Umbilical cord (tissue), 2 donors: Measurements from ENCODE around the gene MTG2. TPM values are rescaled to one million over a fixed set of nuclear protein-coding genes. Genes with fewer than 3 reads are reported as not detected.

Experiments used
- DNase-seq: peaks from one replicate; pipeline ENCODE4 v3.0.0-alpha.2; 2015; ENCODE audit warnings: low spot score
- total RNA-seq: library from RNA; depleted of rRNA; stranded (reverse); fragments of >200 nt; gene quantifications from one replicate; pipeline ENCODE4 v1.2.3, GENCODE V29; 2014; ENCODE audit warnings: low replicate concordance; ENCODE audit not compliant: insufficient read depth

Gene MTG2
- total RNA-seq, 1 donor from 2014 or later = 14.4 TPM

GRCh38 chr20:62186096-62186426, 3.2 kb downstream of the MTG2 start:
- DNase-seq = no peak

- no peak for DNase-seq
These were observed 4.3 kb downstream of the MTG2 start for GRCh38 chr20:62186887-62187866.

GRCh38 chr20:62190639-62191411, 8.0 kb downstream of the MTG2 start:
- no peak for DNase-seq

GRCh38 chr20:62191781-62192559, 9.1 kb downstream of the MTG2 start:
- no peak for DNase-seq

GRCh38 chr20:62192635-62193034, 9.8 kb downstream of the MTG2 start:
- DNase-seq = no peak

- no peak for DNase-seq
These were observed 10.5 kb downstream of the MTG2 start for GRCh38 chr20:62193079-62194025.

GRCh38 chr20:62195075-62195405, 12.2 kb downstream of the MTG2 start:
- DNase-seq = no peak

- no peak for DNase-seq
These were observed 12.9 kb downstream of the MTG2 start for GRCh38 chr20:62195736-62196135.

GRCh38 chr20:62196286-62196685, 13.5 kb downstream of the MTG2 start:
- no peak for DNase-seq

- no peak for DNase-seq
These were observed 14.5 kb downstream of the MTG2 start for GRCh38 chr20:62197311-62197710.

- no peak for DNase-seq
These were observed 15.0 kb downstream of the MTG2 start for GRCh38 chr20:62197801-62198200.

- no peak for DNase-seq
These were observed 15.7 kb downstream of the MTG2 start for GRCh38 chr20:62198496-62198895.

- DNase-seq = no peak
These were observed 16.1 kb downstream of the MTG2 start for GRCh38 chr20:62198931-62199330.

- no peak for DNase-seq
These were observed 17.8 kb downstream of the MTG2 start for GRCh38 chr20:62200491-62201172.

- no peak for DNase-seq
These were observed 18.6 kb downstream of the MTG2 start for GRCh38 chr20:62201173-62202082.

- DNase-seq = no peak
These were observed 19.2 kb downstream of the MTG2 start for GRCh38 chr20:62202083-62202395.

- no peak for DNase-seq
These were observed 20.0 kb downstream of the MTG2 start for GRCh38 chr20:62202676-62203377.

- no peak for DNase-seq
These were observed 20.7 kb downstream of the MTG2 start for GRCh38 chr20:62203378-62204030.
